Right lobe of liver (tissue), 6 donors: ENCODE results near the gene NOTCH4. TPM values are rescaled to one million over a fixed set of nuclear protein-coding genes. Genes with fewer than 3 reads are reported as not detected.

Experiments used
- ATAC-seq, 4 donors: fragments of 200-7000 bp; cut with Tn5 transposase; one replicate each; pipeline ENCODE4 v1.9.1; 2020; ENCODE audit warnings: mild to moderate bottlenecking in 4 of 4, moderate library complexity in 4 of 4
- DNase-seq, 3 donors: peaks; one replicate each; pipeline ENCODE4 v3.0.0-alpha.2; 2020
- H3K27ac ChIP-seq, 3 donors: fragments of 200-600 bp; one replicate each; pipeline ENCODE4 v1.8.0; 2022
- H3K27me3 ChIP-seq, 2 donors: fragments of 200-600 bp; one replicate each; pipeline ENCODE4 v1.8.0; 2022
- H3K36me3 ChIP-seq, 4 donors: fragments of 200-600 bp; sonication (generic) in 1 of 4; one replicate each; pipeline versions ENCODE4 v1.5.1 to v1.8.0; 2017 to 2022; ENCODE audit warnings: control low read depth in 1 of 4
- H3K4me1 ChIP-seq, 4 donors: fragments of 200-600 bp; sonication (generic) in 1 of 4; one replicate each; pipeline versions ENCODE4 v1.5.1 to v1.8.0; 2017 to 2022; ENCODE audit warnings: control low read depth in 1 of 4
- H3K4me3 ChIP-seq, 3 donors: fragments of 200-600 bp; one replicate each; pipeline ENCODE4 v1.8.0; 2022
- H3K9me3 ChIP-seq, 4 donors: fragments of 200-600 bp; sonication (generic) in 1 of 4; one replicate each; pipeline versions ENCODE4 v1.5.1 to v1.8.0; 2017 to 2022; ENCODE audit warnings: control low read depth in 1 of 4
- CTCF ChIP-seq, 4 donors: fragments of 200-600 bp in 3 of 4; fragments of 450-650 bp in 1 of 4; IDR thresholded peaks; one replicate each; pipeline versions ENCODE4 v1.5.1 to v1.8.0; 2016 to 2022; ENCODE audit warnings: antibody characterized with exemption in 4 of 4, mild to moderate bottlenecking in 2 of 4
- POLR2A ChIP-seq: fragments of 450-650 bp; IDR thresholded peaks from one replicate; pipeline ENCODE4 v1.6.1; 2017; ENCODE audit warnings: antibody characterized with exemption, mild to moderate bottlenecking
- WGBS: methylation state at CpG from one replicate; pipeline ENCODE4 v1.1.6; 2018; ENCODE audit warnings: low coverage, low lambda C conversion rate; ENCODE audit not compliant: insufficient coverage; ENCODE audit errors: missing lambda C conversion rate; 5-methylcytosine and 5-hydroxymethylcytosine counted together
- intact Hi-C, 2 donors: fragments of 100-400 bp; cut with DNase I; formaldehyde crosslinking; loops; one replicate each; pipeline versions ENCODE4 v1.11.2 to v1.14.1; 2022
- total RNA-seq, 6 experiments: library from RNA; depleted of rRNA in 2 of 6; stranded (reverse); fragments of >200 nt in 2 of 6; fragmentation: NEBNext Ultra II Directional in 3 of 6; extraction: Animal tissue kit (Norgen Biotek cat#: 25700) in 3 of 6; gene quantifications; one replicate each; pipeline versions ENCODE4 v1.1.0 to v1.2.4, GENCODE V29; 2016 to 2023
- donor health status: DM: no; HTN: yes; CAD: no.
- donor health status: DM: no; HTN: no; CAD: no.
- donor health status: DM: no; HTN: no; CAD: no.
- donor health status: DM: no; HTN: yes; CAD: no.
- donor health status: DM: no; HTN: yes; CAD: no.

NOTCH4 gene
- total RNA-seq, 6 experiments from 2014 or later = 6.6 to 16.5 (median 8.9) TPM

GRCh38 chr6:32181915-32182529 is 41.8 kb downstream of the NOTCH4 start:
- DNase-seq (no peak), ATAC-seq (no peak)
- intact Hi-C loops = no loop called here
- 81% methylated on average over 6 of the region's 10 CpGs for WGBS
- Histone ChIP-seq H3K4me3 (no peak overlapping the region), H3K27ac (no peak overlapping the region), H3K36me3 (peaks cover 0 to 5% (median 0%) of the 10 kb centered on the region in 4 donors), H3K9me3 (no peaks in the 10 kb centered on the region), H3K4me1 (peaks cover 0 to 13% (median under 1%) of the 10 kb centered on the region in 4 donors), H3K27me3 (no peaks in the 10 kb centered on the region)
- TF ChIP-seq POLR2A = no peak
- no peak for TF ChIP-seq CTCF (IDR thresholded peaks at IDR 0.05)

GRCh38 chr6:32181148-32181702 is 42.6 kb downstream of the NOTCH4 start:
- no peak for ATAC-seq
- H3K4me3 ChIP-seq = no peak overlapping the region
- H3K4me1 ChIP-seq = peaks cover 0 to 21% (median 4%) of the 10 kb centered on the region in 4 donors
- no peaks in the 10 kb centered on the region for H3K9me3 ChIP-seq
- H3K36me3 ChIP-seq = peaks cover 0 to 3% (median 0%) of the 10 kb centered on the region in 4 donors
- DNase-seq = no peak
- intact Hi-C loops = no loop called here
- WGBS = 91% methylated on average over 6 of the region's 15 CpGs
- no peak for TF ChIP-seq CTCF (IDR thresholded peaks at IDR 0.05)
- TF ChIP-seq POLR2A = no peak
- no peaks in the 10 kb centered on the region for H3K27me3 ChIP-seq
- H3K27ac ChIP-seq = no peak overlapping the region

GRCh38 chr6:32179766-32180405 is 44.0 kb downstream of the NOTCH4 start:
- H3K27ac ChIP-seq = no peak overlapping the region
- WGBS = 71% methylated on average over 10 of the region's 10 CpGs
- no peaks in the 10 kb centered on the region for H3K27me3 ChIP-seq
- H3K9me3 ChIP-seq = no peaks in the 10 kb centered on the region
- DNase-seq (no peak), ATAC-seq (no peak)
- peaks cover 0 to 3% (median 0%) of the 10 kb centered on the region in 4 donors for H3K36me3 ChIP-seq
- intact Hi-C loops = no loop called here
- H3K4me1 ChIP-seq = peaks cover 0 to 26% (median 7%) of the 10 kb centered on the region in 4 donors
- TF ChIP-seq POLR2A (no peak), CTCF (IDR thresholded peaks at IDR 0.05) (no peak)
- no peak overlapping the region for H3K4me3 ChIP-seq

- DNase-seq = peak in 1 of 3 donors; percentile 79
- TF ChIP-seq POLR2A = no peak
- TF ChIP-seq CTCF (IDR thresholded peaks at IDR 0.05) = no peak
- peaks cover 0 to 3% (median 0%) of the 10 kb centered on the region in 4 donors for H3K36me3 ChIP-seq
- H3K27me3 ChIP-seq = no peaks in the 10 kb centered on the region
- peak overlapping the region; percentile 73 to 97 (median 82) for H3K27ac ChIP-seq
- H3K4me1 ChIP-seq = peaks cover 0 to 32% (median 9%) of the 10 kb centered on the region in 4 donors
- intact Hi-C loops = no loop called here
- 4% methylated on average over 14 of the region's 24 CpGs for WGBS
- H3K4me3 ChIP-seq = peak overlapping the region; percentile 54 to 87 (median 85)
- no peak for ATAC-seq
- H3K9me3 ChIP-seq = no peaks in the 10 kb centered on the region
Observed at GRCh38 chr6:32178547-32179440, 45.1 kb downstream of the NOTCH4 start.
